ENCODE results near the gene TRMT112.
A peak's percentile ranks its signal among the peaks of the same experiment; 100 is the strongest.
"Not testable (repeated sequence)": the region's sequence is repeated elsewhere in the genome, so short reads cannot be mapped to it uniquely, and the experiment has no call there.

TRMT112 gene

DNA sequence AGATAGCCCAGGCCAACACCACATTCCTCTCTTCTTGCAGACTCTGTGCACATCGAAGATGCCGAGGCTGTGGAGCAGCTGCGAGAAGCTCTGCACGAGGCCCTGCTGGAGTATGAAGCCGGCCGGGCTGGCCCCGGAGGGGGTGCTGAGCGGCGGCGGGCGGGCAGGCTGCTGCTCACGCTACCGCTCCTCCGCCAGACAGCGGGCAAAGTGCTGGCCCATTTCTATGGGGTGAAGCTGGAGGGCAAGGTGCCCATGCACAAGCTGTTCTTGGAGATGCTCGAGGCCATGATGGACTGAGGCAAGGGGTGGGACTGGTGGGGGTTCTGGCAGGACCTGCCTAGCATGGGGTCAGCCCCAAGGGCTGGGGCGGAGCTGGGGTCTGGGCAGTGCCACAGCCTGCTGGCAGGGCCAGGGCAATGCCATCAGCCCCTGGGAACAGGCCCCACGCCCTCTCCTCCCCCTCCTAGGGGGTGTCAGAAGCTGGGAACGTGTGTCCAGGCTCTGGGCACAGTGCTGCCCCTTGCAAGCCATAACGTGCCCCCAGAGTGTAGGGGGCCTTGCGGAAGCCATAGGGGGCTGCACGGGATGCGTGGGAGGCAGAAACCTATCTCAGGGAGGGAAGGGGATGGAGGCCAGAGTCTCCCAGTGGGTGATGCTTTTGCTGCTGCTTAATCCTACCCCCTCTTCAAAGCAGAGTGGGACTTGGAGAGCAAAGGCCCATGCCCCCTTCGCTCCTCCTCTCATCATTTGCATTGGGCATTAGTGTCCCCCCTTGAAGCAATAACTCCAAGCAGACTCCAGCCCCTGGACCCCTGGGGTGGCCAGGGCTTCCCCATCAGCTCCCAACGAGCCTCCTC is 1.5 kb downstream of the TRMT112 start:
- peak; percentile 26 for TF ChIP-seq POLR2A (IDR thresholded peaks at IDR 0.05; ENCODE audit: extremely low read depth, insufficient read length)
- peak overlapping the region; percentile 79 for H3K4me3 ChIP-seq (ENCODE audit: low read depth, low read length)
- not testable (repeated sequence) for DNase-seq (ENCODE audit: low read depth)

DNA sequence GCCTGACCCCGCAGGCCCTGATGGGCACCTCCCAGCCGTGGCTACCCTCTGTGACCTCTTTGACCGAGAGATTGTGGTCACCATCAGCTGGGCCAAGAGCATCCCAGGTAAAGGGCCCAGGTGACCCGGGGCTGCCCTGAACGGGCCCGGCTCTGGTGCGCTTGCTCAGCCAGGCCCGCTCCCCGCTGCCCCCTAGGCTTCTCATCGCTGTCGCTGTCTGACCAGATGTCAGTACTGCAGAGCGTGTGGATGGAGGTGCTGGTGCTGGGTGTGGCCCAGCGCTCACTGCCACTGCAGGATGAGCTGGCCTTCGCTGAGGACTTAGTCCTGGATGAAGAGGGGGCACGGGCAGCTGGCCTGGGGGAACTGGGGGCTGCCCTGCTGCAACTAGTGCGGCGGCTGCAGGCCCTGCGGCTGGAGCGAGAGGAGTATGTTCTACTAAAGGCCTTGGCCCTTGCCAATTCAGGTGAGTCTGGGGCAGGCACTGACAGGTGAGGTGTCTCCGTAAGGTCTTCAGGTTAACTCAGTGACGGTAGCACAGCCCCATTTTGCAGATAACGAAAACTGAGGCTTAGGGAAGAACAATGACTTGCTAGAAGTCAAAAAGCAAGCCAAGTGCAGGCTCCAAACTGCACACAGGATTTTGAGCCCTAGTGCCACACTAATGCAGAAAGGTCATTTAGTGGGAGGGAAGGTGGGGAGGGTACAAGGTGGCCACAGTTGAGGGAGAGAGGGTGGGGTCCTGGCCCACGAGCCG is 2.4 kb downstream of the TRMT112 start:
- H3K4me3 ChIP-seq (ENCODE audit: low read depth, low read length), result no peak overlapping the region
- TF ChIP-seq MYC (IDR thresholded peaks at IDR 0.05; ENCODE audit: low read depth, low read length) (no peak), POLR2A (IDR thresholded peaks at IDR 0.05; ENCODE audit: extremely low read depth, insufficient read length) (no peak)
- TF ChIP-seq, protein P1, sequence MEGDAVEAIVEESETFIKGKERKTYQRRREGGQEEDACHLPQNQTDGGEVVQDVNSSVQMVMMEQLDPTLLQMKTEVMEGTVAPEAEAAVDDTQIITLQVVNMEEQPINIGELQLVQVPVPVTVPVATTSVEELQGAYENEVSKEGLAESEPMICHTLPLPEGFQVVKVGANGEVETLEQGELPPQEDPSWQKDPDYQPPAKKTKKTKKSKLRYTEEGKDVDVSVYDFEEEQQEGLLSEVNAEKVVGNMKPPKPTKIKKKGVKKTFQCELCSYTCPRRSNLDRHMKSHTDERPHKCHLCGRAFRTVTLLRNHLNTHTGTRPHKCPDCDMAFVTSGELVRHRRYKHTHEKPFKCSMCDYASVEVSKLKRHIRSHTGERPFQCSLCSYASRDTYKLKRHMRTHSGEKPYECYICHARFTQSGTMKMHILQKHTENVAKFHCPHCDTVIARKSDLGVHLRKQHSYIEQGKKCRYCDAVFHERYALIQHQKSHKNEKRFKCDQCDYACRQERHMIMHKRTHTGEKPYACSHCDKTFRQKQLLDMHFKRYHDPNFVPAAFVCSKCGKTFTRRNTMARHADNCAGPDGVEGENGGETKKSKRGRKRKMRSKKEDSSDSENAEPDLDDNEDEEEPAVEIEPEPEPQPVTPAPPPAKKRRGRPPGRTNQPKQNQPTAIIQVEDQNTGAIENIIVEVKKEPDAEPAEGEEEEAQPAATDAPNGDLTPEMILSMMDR (IDR thresholded peaks at IDR 0.05; ENCODE audit: low read depth, low read length), result no peak
- TF ChIP-seq, protein P2, sequence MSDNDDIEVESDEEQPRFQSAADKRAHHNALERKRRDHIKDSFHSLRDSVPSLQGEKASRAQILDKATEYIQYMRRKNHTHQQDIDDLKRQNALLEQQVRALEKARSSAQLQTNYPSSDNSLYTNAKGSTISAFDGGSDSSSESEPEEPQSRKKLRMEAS (IDR thresholded peaks at IDR 0.05; ENCODE audit: low read depth, low read length), result no peak
- DNase-seq (ENCODE audit: low read depth), result no peak

DNA sequence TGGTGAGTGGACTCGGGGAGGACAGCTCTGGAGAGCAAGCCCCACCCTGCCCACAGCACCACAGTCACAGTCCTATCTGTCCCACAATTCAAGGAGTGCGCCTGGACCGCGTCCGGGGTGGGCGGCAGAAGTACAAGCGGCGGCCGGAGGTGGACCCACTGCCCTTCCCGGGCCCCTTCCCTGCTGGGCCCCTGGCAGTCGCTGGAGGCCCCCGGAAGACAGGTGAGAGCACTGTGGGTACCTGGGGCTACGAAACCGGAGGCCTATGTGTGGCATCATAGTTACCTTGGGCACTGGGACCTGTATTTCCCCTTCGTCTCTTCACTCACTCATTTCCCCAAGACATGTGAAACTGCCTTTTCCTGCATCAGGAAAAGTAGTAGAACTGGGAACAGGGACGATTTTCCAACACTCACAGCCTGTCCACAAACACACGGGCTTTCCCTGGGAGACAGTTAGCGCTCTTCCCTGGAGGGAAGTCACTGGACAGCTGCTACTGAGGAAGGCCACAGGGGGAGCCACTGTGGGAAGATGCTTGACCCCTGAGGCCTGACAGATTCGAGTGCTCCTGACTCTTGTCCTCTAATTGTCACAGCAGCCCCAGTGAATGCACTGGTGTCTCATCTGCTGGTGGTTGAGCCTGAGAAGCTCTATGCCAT is 3.1 kb downstream of the TRMT112 start:
- no peak overlapping the region for H3K4me3 ChIP-seq (ENCODE audit: low read depth, low read length)
- TF ChIP-seq, protein P2 (IDR thresholded peaks at IDR 0.05; ENCODE audit: low read depth, low read length), result no peak
- TF ChIP-seq, protein P1 (IDR thresholded peaks at IDR 0.05; ENCODE audit: low read depth, low read length), result peak; percentile 39
- peak; percentile 45 for DNase-seq (ENCODE audit: low read depth)

DNA sequence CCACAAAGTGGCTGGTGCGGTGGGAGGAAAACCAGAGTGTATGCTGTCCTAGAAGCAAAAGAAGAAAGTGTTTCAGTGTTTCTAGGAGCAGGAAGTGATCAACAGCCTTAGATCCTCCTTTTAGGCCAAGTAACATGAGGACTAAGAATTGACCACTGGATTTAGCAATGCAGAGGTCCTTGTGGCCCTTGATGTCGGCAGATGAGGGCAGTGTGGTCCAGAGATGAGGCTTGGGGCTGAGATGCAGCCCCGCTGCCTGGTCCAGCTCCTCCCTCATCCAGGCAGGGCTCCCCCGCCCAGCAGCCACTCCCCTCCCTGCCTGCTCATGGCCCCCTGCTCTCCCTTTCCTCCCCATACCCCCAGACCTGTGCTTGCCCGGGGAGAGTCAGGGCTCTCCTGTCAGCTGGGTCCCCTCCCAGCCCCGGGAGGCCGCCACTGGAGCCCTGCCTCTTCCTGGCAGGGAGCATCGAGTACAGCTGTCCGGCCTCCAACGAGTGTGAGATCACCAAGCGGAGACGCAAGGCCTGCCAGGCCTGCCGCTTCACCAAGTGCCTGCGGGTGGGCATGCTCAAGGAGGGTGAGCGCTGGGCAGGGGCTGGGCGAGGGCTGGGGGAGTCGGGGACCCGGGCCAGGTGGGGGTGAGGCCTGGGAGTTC is 3.7 kb downstream of the TRMT112 start:
- DNase-seq (ENCODE audit: low read depth), result no peak
- TF ChIP-seq, protein P1 (IDR thresholded peaks at IDR 0.05; ENCODE audit: low read depth, low read length), result no peak
- TF ChIP-seq POLR2A (IDR thresholded peaks at IDR 0.05; ENCODE audit: extremely low read depth, insufficient read length), result no peak
- no peak for TF ChIP-seq MYC (IDR thresholded peaks at IDR 0.05; ENCODE audit: low read depth, low read length)
- TF ChIP-seq, protein P2 (IDR thresholded peaks at IDR 0.05; ENCODE audit: low read depth, low read length), result no peak
- H3K4me3 ChIP-seq (ENCODE audit: low read depth, low read length), result no peak overlapping the region

DNA sequence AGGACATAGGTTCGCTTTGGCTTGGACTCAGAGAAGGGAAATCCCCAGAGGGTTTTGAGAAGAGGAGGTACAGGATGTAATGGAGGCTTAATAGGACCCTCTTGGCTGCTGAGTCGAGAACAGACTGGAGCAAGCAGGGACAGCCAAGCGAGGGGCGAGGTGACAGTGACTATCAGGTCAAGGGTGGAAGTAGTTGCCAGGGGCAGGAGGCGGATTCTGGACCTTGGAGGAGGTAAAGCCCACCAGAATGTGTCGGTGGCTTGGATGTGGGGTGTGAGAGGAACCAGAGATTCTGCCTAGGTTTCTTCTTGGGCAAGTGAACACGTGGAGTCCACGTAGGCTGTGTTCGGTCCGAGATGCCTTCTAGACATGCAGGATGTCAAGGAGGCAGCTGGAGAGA is 4.4 kb downstream of the TRMT112 start:
- no peak for DNase-seq (ENCODE audit: low read depth)
- H3K4me3 ChIP-seq (ENCODE audit: low read depth, low read length), result no peak overlapping the region
- TF ChIP-seq POLR2A (IDR thresholded peaks at IDR 0.05; ENCODE audit: extremely low read depth, insufficient read length) (no peak), MYC (IDR thresholded peaks at IDR 0.05; ENCODE audit: low read depth, low read length) (no peak)
- TF ChIP-seq, protein P1 (IDR thresholded peaks at IDR 0.05; ENCODE audit: low read depth, low read length), result no peak
- TF ChIP-seq, protein P2 (IDR thresholded peaks at IDR 0.05; ENCODE audit: low read depth, low read length), result no peak

DNA sequence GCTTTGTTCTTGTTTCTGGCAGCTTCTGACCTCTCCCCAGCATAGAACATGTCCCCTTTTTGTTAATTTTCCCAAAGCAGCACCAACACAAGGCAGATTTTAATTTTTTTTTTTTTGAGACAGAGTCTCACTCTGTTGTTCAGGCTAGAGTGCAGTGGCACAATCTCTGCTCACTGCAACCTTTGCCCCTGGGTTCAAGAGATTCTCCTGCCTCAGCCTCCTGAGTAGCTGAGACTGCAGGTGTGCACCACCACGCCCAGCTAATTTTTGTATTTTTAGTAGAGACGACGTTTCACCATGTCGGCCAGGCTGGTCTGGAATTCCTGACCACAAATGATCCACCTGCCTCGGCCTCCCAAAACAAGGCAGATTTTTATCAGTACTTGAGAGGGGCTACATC is 9.6 kb downstream of the TRMT112 start:
- not testable (repeated sequence) for DNase-seq (ENCODE audit: low read depth); H3K4me3 ChIP-seq (ENCODE audit: low read depth, low read length)

Data from NB4 (cell line).